ENCODE results near the gene GPR15LG. TPM values are rescaled to one million over a fixed set of nuclear protein-coding genes. Genes with fewer than 3 reads are reported as not detected.
A peak's percentile ranks its signal among the peaks of the same experiment; 100 is the strongest.
"Not testable (repeated sequence)": the region's sequence is repeated elsewhere in the genome, so short reads cannot be mapped to it uniquely, and the experiment has no call there.

GPR15LG gene
- total and polyA plus RNA-seq, 10 of the 15 experiments (the other 5 are each of a cell fraction or from before 2014, with no cell fraction given): 1.1 to 12.2 (median 1.4) TPM

GRCh38 chr10:84148006-84148597, 25.5 kb upstream of the GPR15LG start:
- in situ Hi-C loops (cut with MboI): loop anchor here (10.0 kb wide), 1 partner anchor 57 kb away; no protein-coding TSS in a partner anchor
- TF ChIP-seq SMC3 (IDR thresholded peaks at IDR 0.05; ENCODE audit: borderline replicate concordance, low read length): peak; percentile 65; the same call in 1 of the 2 replicates
- peak; percentile 66 to 69 (median 67) for TF ChIP-seq CTCF (IDR thresholded peaks at IDR 0.05 in 2 of 3, conservative IDR thresholded peaks at IDR 0.05 in 1 of 3; ENCODE audit: control insufficient read depth in 2 of 3, extremely low read depth in 1 of 3, insufficient read depth in 1 of 3, low read depth in 3 of 3, low read length in 3 of 3)
- TF ChIP-seq RAD21 (IDR thresholded peaks at IDR 0.05; ENCODE audit: insufficient read depth, low read depth, low read length): peak; percentile 82
- not testable (repeated sequence) for H3K4me3 ChIP-seq; H3K79me2 ChIP-seq (ENCODE audit: control insufficient read depth, insufficient read depth, low read length); H2AFZ ChIP-seq (ENCODE audit: control insufficient read depth, low read depth, low read length); H3K4me1 ChIP-seq (ENCODE audit: control insufficient read depth, insufficient read depth, low read length); H4K20me1 ChIP-seq (ENCODE audit: control insufficient read depth, insufficient read depth); DNase-seq (ENCODE audit: low read depth, low spot score); H3K27ac ChIP-seq (ENCODE audit: control insufficient read depth, insufficient read depth); FAIRE-seq; H3K9me3 ChIP-seq (replicated peaks; ENCODE audit: control insufficient read depth, insufficient read depth, low read length); H3K27me3 ChIP-seq (replicated peaks in 1 of 2; ENCODE audit: control insufficient read depth in 2 of 2, insufficient read depth in 2 of 2, low read length in 1 of 2); BruUV-seq (replicated peaks); H3K4me2 ChIP-seq (ENCODE audit: control insufficient read depth, insufficient read depth); H3K9ac ChIP-seq (ENCODE audit: control insufficient read depth, insufficient read depth, low read length)
- peaks cover 5 to 36% of the 10 kb centered on the region in 2 experiments for H3K36me3 ChIP-seq (ENCODE audit: control insufficient read depth in 2 of 2, insufficient read depth in 2 of 2, low read length in 1 of 2)
- SMC1A ChIA-PET (ENCODE audit: uncharacterized antibody, unreplicated experiment): interaction anchor here (0.7 to 4.9 kb wide), 15 partner anchors 9 to 73 kb away, joined by 3 to 155 read pairs (median 8); partner anchors contain the start of genes CDHR1, GHITM and GPR15LG
- CTCF ChIA-PET: interaction anchor here (0.7 to 25.5 kb wide), 26 partner anchors 9 to 785 kb away, joined by 3 to 788 read pairs (median 4); partner anchors contain the start of genes CDHR1, GHITM and GPR15LG
- intact Hi-C loops (cut with micrococcal nuclease; ENCODE audit: unreplicated experiment): loop anchor here (1.0 kb wide), 1 partner anchor 57 kb away; no protein-coding TSS in a partner anchor
- RAD21 ChIA-PET (ENCODE audit: unreplicated experiment): interaction anchor here (0.5 to 3.8 kb wide), 21 partner anchors 9 to 109 kb away, joined by 3 to 74 read pairs (median 5); partner anchors contain the start of genes GHITM and GPR15LG
- POLR2A ChIA-PET: interaction anchor here (0.9 to 1.2 kb wide), 3 partner anchors 9 to 56 kb away, joined by 3 to 5 read pairs (median 3); partner anchors contain the start of gene GHITM
- WGBS (ENCODE audit: insufficient coverage, insufficient replicate concordance, low lambda C conversion rate, missing lambda C conversion rate): 78% methylated on average over 9 of the region's 9 CpGs
- ATAC-seq: peak; percentile 84

All from GM12878 (cell line).